Epithelial cell of prostate (primary cell): ENCODE results near the gene GAS5.
A peak's percentile ranks its signal among the peaks of the same experiment; 100 is the strongest.
"Not testable (repeated sequence)": the region's sequence is repeated elsewhere in the genome, so short reads cannot be mapped to it uniquely, and the experiment has no call there.

Source experiments
- DNase-seq: peaks from one replicate; pipeline ENCODE4 v3.0.0-alpha.2; 2011; ENCODE audit warnings: low read depth, low spot score
- H3K27ac ChIP-seq: fragments of 450-650 bp; 2 replicates; pipeline ENCODE4 v1.5.1; 2017; ENCODE audit warnings: mild to moderate bottlenecking

GAS5 gene

GRCh38 chr1:173867753-173868265, at the start of gene GAS5:
Gene GAS5, minus strand, starts transcription at chr1:173867989.
- DNase-seq = peak; percentile 100
- peak within 1 kb of the TSS; percentile 95 for H3K27ac ChIP-seq

GRCh38 chr1:173917149-173917548, 49.4 kb upstream of the GAS5 start, which contains the start of gene SERPINC1:
Gene SERPINC1, minus strand, starts transcription at chr1:173917327. Its CDS starts 68 bp downstream, at chr1:173917259.
- H3K27ac ChIP-seq = no peak within 1 kb of the TSS
- no peak for DNase-seq

- no peak for DNase-seq
- H3K27ac ChIP-seq = no peak overlapping the region
Measured at GRCh38 chr1:173916667-173917066, 48.9 kb upstream of the GAS5 start.

- H3K27ac ChIP-seq = no peak overlapping the region
- no peak for DNase-seq
Measured at GRCh38 chr1:173915596-173915995, 47.8 kb upstream of the GAS5 start.

GRCh38 chr1:173914366-173914871, 46.6 kb upstream of the GAS5 start:
- H3K27ac ChIP-seq = no peak overlapping the region
- no peak for DNase-seq

GRCh38 chr1:173913111-173913510, 45.3 kb upstream of the GAS5 start:
- H3K27ac ChIP-seq = no peak overlapping the region
- no peak for DNase-seq

GRCh38 chr1:173903827-173904531, 36.2 kb upstream of the GAS5 start:
- DNase-seq = no peak
- no peak overlapping the region for H3K27ac ChIP-seq

GRCh38 chr1:173900992-173901391, 33.2 kb upstream of the GAS5 start:
- no peak for DNase-seq
- H3K27ac ChIP-seq = no peak overlapping the region

- no peak for DNase-seq
Measured at GRCh38 chr1:173900427-173900826, 32.6 kb upstream of the GAS5 start.

GRCh38 chr1:173894189-173894588, 26.4 kb upstream of the GAS5 start:
- DNase-seq = no peak
- H3K27ac ChIP-seq = peak overlapping the region; percentile 22

More at GRCh38 chr1:173900427-173900826, 32.6 kb upstream of the GAS5 start:
- H3K27ac ChIP-seq = no peak overlapping the region

GRCh38 chr1:173893611-173894010, 25.8 kb upstream of the GAS5 start:
- DNase-seq = no peak
- H3K27ac ChIP-seq = peak overlapping the region; percentile 22

GRCh38 chr1:173889885-173890284, 22.1 kb upstream of the GAS5 start:
- H3K27ac ChIP-seq = no peak overlapping the region
- no peak for DNase-seq

- no peak for DNase-seq
- H3K27ac ChIP-seq = no peak overlapping the region
Measured at GRCh38 chr1:173888749-173889148, 21.0 kb upstream of the GAS5 start.

GRCh38 chr1:173887627-173888026, 19.8 kb upstream of the GAS5 start:
- no peak for DNase-seq

GRCh38 chr1:173886746-173887611, 19.2 kb upstream of the GAS5 start:
- H3K27ac ChIP-seq = no peak overlapping the region
- no peak for DNase-seq

More at GRCh38 chr1:173887627-173888026, 19.8 kb upstream of the GAS5 start:
- H3K27ac ChIP-seq = no peak overlapping the region

- H3K27ac ChIP-seq = no peak overlapping the region
Measured at GRCh38 chr1:173884701-173885100, 16.9 kb upstream of the GAS5 start.

GRCh38 chr1:173881117-173881516, 13.3 kb upstream of the GAS5 start:
- not testable (repeated sequence) for DNase-seq

More at GRCh38 chr1:173884701-173885100, 16.9 kb upstream of the GAS5 start:
- no peak for DNase-seq

GRCh38 chr1:173878251-173878650, 10.5 kb upstream of the GAS5 start:
- no peak for DNase-seq
- H3K27ac ChIP-seq = no peak overlapping the region

More at GRCh38 chr1:173881117-173881516, 13.3 kb upstream of the GAS5 start:
- H3K27ac ChIP-seq = not testable (repeated sequence)

GRCh38 chr1:173876732-173877131, 8.9 kb upstream of the GAS5 start:
- H3K27ac ChIP-seq = no peak overlapping the region
- DNase-seq = no peak

GRCh38 chr1:173871500-173871899, 3.7 kb upstream of the GAS5 start:
- H3K27ac ChIP-seq = no peak overlapping the region

GRCh38 chr1:173871091-173871490, 3.3 kb upstream of the GAS5 start:
- no peak for DNase-seq
- H3K27ac ChIP-seq = no peak overlapping the region

More at GRCh38 chr1:173871500-173871899, 3.7 kb upstream of the GAS5 start:
- no peak for DNase-seq
